ENCODE data around the gene FARP2.
A peak's percentile ranks its signal among the peaks of the same experiment; 100 is the strongest.

FARP2 gene

GRCh38 chr2:241507430-241508239 lies 151.6 kb downstream of the FARP2 start:
- peak; percentile 18 for DNase-seq (ENCODE audit: low read depth)
- H3K4me3 ChIP-seq (ENCODE audit: control insufficient read depth, low read depth, low read length): peak overlapping the region; percentile 74
- TF ChIP-seq, protein P1, sequence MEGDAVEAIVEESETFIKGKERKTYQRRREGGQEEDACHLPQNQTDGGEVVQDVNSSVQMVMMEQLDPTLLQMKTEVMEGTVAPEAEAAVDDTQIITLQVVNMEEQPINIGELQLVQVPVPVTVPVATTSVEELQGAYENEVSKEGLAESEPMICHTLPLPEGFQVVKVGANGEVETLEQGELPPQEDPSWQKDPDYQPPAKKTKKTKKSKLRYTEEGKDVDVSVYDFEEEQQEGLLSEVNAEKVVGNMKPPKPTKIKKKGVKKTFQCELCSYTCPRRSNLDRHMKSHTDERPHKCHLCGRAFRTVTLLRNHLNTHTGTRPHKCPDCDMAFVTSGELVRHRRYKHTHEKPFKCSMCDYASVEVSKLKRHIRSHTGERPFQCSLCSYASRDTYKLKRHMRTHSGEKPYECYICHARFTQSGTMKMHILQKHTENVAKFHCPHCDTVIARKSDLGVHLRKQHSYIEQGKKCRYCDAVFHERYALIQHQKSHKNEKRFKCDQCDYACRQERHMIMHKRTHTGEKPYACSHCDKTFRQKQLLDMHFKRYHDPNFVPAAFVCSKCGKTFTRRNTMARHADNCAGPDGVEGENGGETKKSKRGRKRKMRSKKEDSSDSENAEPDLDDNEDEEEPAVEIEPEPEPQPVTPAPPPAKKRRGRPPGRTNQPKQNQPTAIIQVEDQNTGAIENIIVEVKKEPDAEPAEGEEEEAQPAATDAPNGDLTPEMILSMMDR (conservative IDR thresholded peaks at IDR 0.05; ENCODE audit: control insufficient read depth, insufficient read depth, low read depth, low read length): no peak

GRCh38 chr2:241508240-241509154 lies 152.4 kb downstream of the FARP2 start, which contains the start of gene STK25:
STK25 (minus strand) TSS chr2:241508584; CDS start chr2:241508035, 549 bp downstream.
- peak within 1 kb of the TSS; percentile 74 for H3K4me3 ChIP-seq (ENCODE audit: control insufficient read depth, low read depth, low read length)
- TF ChIP-seq, protein P1 (conservative IDR thresholded peaks at IDR 0.05; ENCODE audit: control insufficient read depth, insufficient read depth, low read depth, low read length): no peak
- DNase-seq (ENCODE audit: low read depth): peak; percentile 97

- TF ChIP-seq, protein P1 (conservative IDR thresholded peaks at IDR 0.05; ENCODE audit: control insufficient read depth, insufficient read depth, low read depth, low read length): no peak
- peak overlapping the region; percentile 50 for H3K4me3 ChIP-seq (ENCODE audit: control insufficient read depth, low read depth, low read length)
- no peak for DNase-seq (ENCODE audit: low read depth)
These were observed 153.2 kb downstream of the FARP2 start for GRCh38 chr2:241509155-241509784.

DNA sequence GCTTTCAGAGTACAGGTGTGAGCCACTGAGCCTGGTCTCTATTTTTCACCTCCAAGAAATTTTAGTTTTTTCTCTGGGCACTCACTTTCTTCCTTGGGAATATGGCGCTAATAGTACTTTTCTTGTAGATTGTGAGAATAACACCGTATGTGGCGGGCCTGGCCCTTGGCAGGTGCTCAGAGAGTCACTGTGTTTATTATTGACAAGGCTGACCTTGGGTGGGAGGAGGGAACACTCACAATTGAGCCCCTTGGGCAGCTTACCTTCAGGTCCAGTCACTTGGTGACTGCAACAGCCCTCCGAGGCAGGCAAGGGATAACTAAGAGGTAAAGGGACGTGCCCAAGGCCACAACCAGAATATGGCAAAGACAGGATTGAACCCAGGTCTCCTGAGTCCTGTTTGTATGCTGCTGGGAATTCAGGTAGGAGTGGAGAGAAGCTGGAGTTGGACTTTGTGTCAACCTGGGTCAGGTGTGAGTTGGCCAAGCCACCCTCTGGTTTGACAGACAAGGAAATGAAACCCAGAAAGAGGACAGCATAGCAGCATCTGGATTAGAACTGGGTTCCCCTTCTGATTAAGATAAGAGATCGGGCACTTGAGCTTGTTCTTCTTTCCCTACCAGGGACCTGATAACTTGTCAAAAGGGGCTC lies 155.1 kb downstream of the FARP2 start:
- no peak for DNase-seq (ENCODE audit: low read depth)
- TF ChIP-seq, protein P1 (conservative IDR thresholded peaks at IDR 0.05; ENCODE audit: control insufficient read depth, insufficient read depth, low read depth, low read length): no peak
- H3K4me3 ChIP-seq (ENCODE audit: control insufficient read depth, low read depth, low read length): no peak overlapping the region

DNA sequence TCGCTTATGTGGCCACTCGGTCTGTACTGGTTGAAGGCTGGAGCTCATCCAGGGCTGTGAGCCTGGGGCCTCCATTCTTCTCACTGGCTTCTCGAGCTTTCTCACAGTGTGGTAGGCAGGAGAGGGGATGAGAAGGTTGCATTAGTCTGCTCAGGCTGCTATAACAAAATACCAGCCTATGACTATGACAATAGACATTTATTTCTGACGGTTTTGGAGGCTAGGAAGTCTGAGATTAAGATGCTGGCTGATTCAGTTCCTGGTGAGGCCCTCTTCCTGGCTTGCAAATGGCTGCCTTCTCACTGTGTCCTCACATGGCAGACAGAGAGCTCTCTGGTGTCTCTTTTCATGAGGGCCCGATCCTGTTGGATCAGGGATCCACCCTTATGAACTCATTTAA lies 158.5 kb downstream of the FARP2 start:
- TF ChIP-seq, protein P1 (conservative IDR thresholded peaks at IDR 0.05; ENCODE audit: control insufficient read depth, insufficient read depth, low read depth, low read length): no peak
- no peak overlapping the region for H3K4me3 ChIP-seq (ENCODE audit: control insufficient read depth, low read depth, low read length)
- no peak for DNase-seq (ENCODE audit: low read depth)

Measured in fibroblast of mammary gland (primary cell).